ENCODE results near the gene TBC1D1. TPM values are rescaled to one million over a fixed set of nuclear protein-coding genes. Genes with fewer than 3 reads are reported as not detected.
A peak's percentile ranks its signal among the peaks of the same experiment; 100 is the strongest.

TBC1D1 gene
- total and polyA plus RNA-seq, 12 donors, result 85.4 to 153 (median 106) TPM

GRCh38 chr4:37995299-37995821, 104.5 kb downstream of the TBC1D1 start:
- Histone ChIP-seq H3K4me3 (no peak overlapping the region), H3K4me1 (peaks cover 8 to 89% (median 47%) of the 10 kb centered on the region in 9 donors), H3K27me3 (no peaks in the 10 kb centered on the region), H3K9me3 (no peaks in the 10 kb centered on the region), H3K36me3 (no peaks in the 10 kb centered on the region), H3K27ac (peak overlapping the region in 2 of 10 donors; percentile 46 to 48)
- no peak for TF ChIP-seq CTCF (IDR thresholded peaks at IDR 0.05)
- ATAC-seq, result no peak
- WGBS, 2 donors, result 94 to 97% methylated on average over 5 of the region's 5 CpGs
- no peak for DNase-seq
- intact Hi-C loops (cut with DNase I), result no loop called here

- H3K4me1 ChIP-seq, result peaks cover 8 to 81% (median 39%) of the 10 kb centered on the region in 9 donors
- DNase-seq (peak; percentile 52 to 62), ATAC-seq (peak in 7 of 8 donors; percentile 24 to 83 (median 58))
- WGBS, 2 donors, result 58 to 66% methylated on average over 7 of the region's 7 CpGs
- H3K36me3 ChIP-seq, result no peaks in the 10 kb centered on the region
- intact Hi-C loops (cut with DNase I), result no loop called here
- peak overlapping the region in 3 of 10 donors; percentile 24 to 48 (median 24) for H3K27ac ChIP-seq
- H3K4me3 ChIP-seq, result no peak overlapping the region
- no peak for TF ChIP-seq CTCF (IDR thresholded peaks at IDR 0.05)
- no peaks in the 10 kb centered on the region for H3K27me3 ChIP-seq
- H3K9me3 ChIP-seq, result no peaks in the 10 kb centered on the region
These were observed 105.3 kb downstream of the TBC1D1 start for GRCh38 chr4:37995981-37996775.

GRCh38 chr4:37998226-37998625, 107.3 kb downstream of the TBC1D1 start:
- peaks cover 8 to 73% (median 35%) of the 10 kb centered on the region in 9 donors for H3K4me1 ChIP-seq
- ATAC-seq, result peak in 1 of 8 donors; percentile 22
- WGBS, 2 donors, result 74% methylated on average over 9 of the region's 9 CpGs
- intact Hi-C loops (cut with DNase I), result no loop called here
- no peak for DNase-seq
- no peak for TF ChIP-seq CTCF (IDR thresholded peaks at IDR 0.05)
- no peaks in the 10 kb centered on the region for H3K27me3 ChIP-seq
- H3K4me3 ChIP-seq, result no peak overlapping the region
- no peaks in the 10 kb centered on the region for H3K36me3 ChIP-seq
- no peak overlapping the region for H3K27ac ChIP-seq
- no peaks in the 10 kb centered on the region for H3K9me3 ChIP-seq

GRCh38 chr4:37999000-37999716, 108.3 kb downstream of the TBC1D1 start:
- WGBS, 2 donors, result 95% methylated on average over 12 of the region's 12 CpGs
- DNase-seq, result no peak
- H3K4me3 ChIP-seq, result no peak overlapping the region
- peaks cover 8 to 75% (median 39%) of the 10 kb centered on the region in 9 donors for H3K4me1 ChIP-seq
- no peaks in the 10 kb centered on the region for H3K27me3 ChIP-seq
- no peaks in the 10 kb centered on the region for H3K36me3 ChIP-seq
- no peaks in the 10 kb centered on the region for H3K9me3 ChIP-seq
- TF ChIP-seq CTCF (IDR thresholded peaks at IDR 0.05), result no peak
- ATAC-seq, result no peak
- intact Hi-C loops (cut with DNase I), result no loop called here
- no peak overlapping the region for H3K27ac ChIP-seq
